Measurements from ENCODE around the gene ESR1.

ESR1 gene

GRCh38 chr6:152099446-152100182 is 292.1 kb downstream of the ESR1 start:
- no peak for FAIRE-seq

DNA sequence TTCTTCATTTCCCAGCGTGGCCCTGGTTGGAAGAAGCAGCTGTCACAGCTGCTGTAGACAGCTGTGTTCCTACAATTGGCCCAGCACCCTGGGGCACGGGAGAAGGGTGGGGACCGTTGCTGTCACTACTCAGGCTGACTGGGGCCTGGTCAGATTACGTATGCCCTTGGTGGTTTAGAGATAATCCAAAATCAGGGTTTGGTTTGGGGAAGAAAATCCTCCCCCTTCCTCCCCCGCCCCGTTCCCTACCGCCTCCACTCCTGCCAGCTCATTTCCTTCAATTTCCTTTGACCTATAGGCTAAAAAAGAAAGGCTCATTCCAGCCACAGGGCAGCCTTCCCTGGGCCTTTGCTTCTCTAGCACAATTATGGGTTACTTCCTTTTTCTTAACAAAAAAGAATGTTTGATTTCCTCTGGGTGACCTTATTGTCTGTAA is 292.7 kb downstream of the ESR1 start:
- TF ChIP-seq, protein P1, sequence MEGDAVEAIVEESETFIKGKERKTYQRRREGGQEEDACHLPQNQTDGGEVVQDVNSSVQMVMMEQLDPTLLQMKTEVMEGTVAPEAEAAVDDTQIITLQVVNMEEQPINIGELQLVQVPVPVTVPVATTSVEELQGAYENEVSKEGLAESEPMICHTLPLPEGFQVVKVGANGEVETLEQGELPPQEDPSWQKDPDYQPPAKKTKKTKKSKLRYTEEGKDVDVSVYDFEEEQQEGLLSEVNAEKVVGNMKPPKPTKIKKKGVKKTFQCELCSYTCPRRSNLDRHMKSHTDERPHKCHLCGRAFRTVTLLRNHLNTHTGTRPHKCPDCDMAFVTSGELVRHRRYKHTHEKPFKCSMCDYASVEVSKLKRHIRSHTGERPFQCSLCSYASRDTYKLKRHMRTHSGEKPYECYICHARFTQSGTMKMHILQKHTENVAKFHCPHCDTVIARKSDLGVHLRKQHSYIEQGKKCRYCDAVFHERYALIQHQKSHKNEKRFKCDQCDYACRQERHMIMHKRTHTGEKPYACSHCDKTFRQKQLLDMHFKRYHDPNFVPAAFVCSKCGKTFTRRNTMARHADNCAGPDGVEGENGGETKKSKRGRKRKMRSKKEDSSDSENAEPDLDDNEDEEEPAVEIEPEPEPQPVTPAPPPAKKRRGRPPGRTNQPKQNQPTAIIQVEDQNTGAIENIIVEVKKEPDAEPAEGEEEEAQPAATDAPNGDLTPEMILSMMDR (IDR thresholded peaks at IDR 0.05; ENCODE audit: insufficient read depth, missing control alignments), result no peak
- DNase-seq (ENCODE audit: insufficient read length, low spot score), result no peak
- no peak for FAIRE-seq

More at GRCh38 chr6:152099446-152100182, 292.1 kb downstream of the ESR1 start:
- no peak for DNase-seq (ENCODE audit: insufficient read length, low spot score)
- TF ChIP-seq, protein P1 (IDR thresholded peaks at IDR 0.05; ENCODE audit: insufficient read depth, missing control alignments), result no peak

GRCh38 chr6:152107973-152108372 is 300.5 kb downstream of the ESR1 start:
- FAIRE-seq (no peak), DNase-seq (ENCODE audit: insufficient read length, low spot score) (no peak)

GRCh38 chr6:152110886-152111820 is 303.7 kb downstream of the ESR1 start:
- TF ChIP-seq, protein P1 (IDR thresholded peaks at IDR 0.05; ENCODE audit: insufficient read depth, missing control alignments), result no peak

More at GRCh38 chr6:152107973-152108372, 300.5 kb downstream of the ESR1 start:
- TF ChIP-seq, protein P1 (IDR thresholded peaks at IDR 0.05; ENCODE audit: insufficient read depth, missing control alignments), result no peak

GRCh38 chr6:152112491-152113261 is 305.2 kb downstream of the ESR1 start:
- TF ChIP-seq, protein P1 (IDR thresholded peaks at IDR 0.05; ENCODE audit: insufficient read depth, missing control alignments), result no peak
- DNase-seq (ENCODE audit: insufficient read length, low spot score) (no peak), FAIRE-seq (no peak)

More at GRCh38 chr6:152110886-152111820, 303.7 kb downstream of the ESR1 start:
- no peak for DNase-seq (ENCODE audit: insufficient read length, low spot score)
- FAIRE-seq, result no peak

DNA sequence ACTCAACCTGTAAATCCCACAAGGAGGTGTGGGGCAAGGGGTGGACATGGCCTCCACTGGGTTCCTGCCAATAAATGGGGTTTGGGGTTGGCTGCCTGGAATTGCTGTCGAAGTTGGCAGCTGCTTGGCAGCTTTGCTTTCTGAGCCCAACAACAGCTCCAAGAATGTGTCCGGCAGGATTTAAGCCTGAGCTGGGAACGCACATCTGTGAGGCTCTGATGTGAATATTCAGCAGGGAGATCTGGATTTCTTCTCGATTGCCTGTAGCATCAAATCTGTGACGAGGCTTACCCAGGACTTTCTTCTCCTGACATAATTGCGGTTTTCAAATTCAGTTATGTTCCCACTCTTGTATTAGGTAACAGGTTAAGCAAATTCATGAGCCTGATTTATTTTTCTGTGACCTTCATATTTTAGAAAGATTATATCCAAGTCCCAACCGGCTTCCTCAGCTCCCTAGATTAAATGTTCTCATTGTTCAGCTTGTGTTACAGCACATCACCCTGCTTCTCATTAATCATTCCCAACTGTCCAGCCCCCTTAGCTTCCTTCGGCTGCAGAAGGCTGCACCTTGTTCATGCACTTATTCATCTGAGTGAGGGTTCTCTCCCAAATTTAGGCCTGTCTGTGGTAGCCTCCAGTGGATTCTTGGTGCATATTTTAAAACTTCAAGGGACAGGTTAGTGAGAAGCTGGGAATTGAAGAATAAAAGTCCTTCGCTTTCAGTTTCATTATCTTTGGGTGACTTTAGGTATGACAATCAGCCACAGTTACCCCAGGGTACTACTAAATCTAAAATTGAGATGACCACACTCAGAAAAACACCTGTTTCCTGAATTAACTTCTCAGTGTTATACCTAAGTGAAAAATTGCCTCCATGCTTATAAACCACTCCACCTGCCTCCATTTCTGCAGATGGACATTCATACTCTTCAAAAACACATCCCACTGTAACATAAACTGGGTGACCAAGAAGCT is 310.0 kb downstream of the ESR1 start:
- TF ChIP-seq, protein P1 (IDR thresholded peaks at IDR 0.05; ENCODE audit: insufficient read depth, missing control alignments), result no peak
- FAIRE-seq (no peak), DNase-seq (ENCODE audit: insufficient read length, low spot score) (no peak)

Measured in D721Med (cell line).